GM19438 (cell line): Measurements from ENCODE around the gene FRK.
"Not testable (repeated sequence)": the region's sequence is repeated elsewhere in the genome, so short reads cannot be mapped to it uniquely, and the experiment has no call there.

ENCODE experiments used
- ATAC-seq: cut with Tn5 transposase; IDR thresholded peaks from one replicate; pipeline ENCODE4 v1.9.1; 2021; ENCODE audit warnings: low read depth; ENCODE audit not compliant: unreplicated experiment

FRK gene

DNA sequence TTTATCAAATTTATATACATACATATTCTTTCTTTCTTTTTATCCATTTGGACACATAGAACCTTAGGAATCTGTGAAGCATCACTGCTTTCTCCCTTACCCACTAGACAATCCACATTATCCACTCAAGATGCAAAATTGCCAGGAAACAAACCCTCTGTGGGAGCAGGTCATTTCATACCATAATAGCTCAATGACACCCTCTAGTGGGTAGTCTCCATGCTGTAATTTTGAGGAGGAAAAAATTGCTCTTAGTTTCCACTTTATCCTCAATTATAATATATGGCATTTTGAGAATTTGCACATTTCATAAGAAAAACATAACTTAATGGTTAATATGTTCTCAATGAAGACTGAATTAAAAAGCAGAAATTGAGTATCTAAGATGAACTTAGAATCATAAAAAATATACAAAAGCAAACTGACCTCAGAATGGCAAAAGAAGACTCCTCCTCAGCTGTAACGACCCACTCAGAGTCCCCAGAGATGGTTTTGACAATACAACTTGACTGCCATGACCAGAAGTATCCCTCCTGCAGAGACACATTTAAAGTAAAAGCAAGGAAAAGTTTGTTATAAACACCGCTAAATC lies 164.1 kb downstream of the FRK start:
- peak; percentile 43 for ATAC-seq

DNA sequence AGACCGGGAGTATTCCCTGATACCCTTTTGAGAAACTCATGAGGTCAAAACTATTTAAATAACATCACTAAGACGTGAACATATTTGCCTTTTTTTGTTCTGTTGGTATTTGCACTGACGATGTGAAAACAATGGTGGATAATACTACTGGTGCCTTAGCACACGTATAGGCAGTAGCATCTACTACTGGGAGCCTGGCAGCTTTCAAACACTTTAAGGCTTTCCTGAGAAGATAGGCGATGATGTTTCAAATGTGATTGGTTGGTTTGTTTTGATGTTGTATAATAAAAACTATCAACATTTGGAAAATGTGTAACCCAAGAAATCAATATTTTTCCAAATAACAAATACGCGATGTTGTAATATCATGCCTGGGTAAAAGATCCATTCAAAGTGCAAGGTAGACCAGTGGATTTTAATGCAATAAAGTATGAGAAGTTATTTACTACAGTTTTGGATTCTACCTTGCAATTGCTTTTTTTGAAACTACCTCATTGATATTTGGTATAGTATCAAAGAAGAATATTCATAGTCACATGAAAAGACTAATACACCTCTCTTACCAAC lies 166.2 kb downstream of the FRK start:
- ATAC-seq, result no peak

DNA sequence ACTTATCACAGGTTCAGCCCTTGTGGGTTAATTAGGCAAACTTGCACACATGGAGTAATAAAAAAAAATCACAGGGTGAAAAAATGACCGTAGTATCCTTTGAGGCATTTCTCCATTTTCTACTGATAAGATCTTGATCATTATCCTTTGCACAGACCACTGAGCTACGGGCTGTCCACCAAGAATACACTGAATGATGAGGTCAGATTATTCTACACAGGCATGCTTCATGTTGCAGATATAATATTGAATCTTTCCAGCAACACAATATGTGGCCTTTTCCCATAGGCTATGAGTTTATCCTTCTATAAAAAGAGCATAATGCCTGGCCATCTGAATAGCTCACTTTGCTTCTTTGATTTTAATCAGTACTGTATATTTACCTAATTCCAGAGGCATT lies 168.9 kb downstream of the FRK start:
- ATAC-seq, result no peak

DNA sequence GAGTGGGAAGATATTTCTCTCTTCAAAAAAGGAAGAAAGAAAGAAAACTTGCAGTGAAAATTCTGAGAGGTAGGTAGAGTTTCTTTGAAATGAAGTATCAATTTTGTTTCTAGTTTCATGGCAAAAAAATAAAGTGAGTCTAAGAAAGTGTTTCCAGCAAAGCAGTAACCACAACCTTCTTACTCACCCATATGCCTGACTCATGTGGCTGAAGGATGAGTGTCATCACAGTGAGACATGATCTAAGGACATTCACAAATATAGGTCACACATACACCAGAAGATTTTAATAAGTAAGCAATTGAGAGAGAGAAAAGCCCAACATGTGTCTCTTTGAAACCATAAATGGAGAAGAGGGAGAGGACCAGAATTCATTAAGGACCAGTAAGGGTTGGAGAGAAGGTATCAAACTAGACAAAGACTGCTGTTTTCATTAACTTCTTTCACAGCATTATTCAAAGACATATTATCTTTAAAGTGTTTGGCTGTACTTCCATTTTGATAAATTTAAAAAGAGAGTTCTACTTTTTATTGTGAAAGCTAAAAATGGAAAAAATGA lies 169.5 kb downstream of the FRK start:
- peak; percentile 92 for ATAC-seq

DNA sequence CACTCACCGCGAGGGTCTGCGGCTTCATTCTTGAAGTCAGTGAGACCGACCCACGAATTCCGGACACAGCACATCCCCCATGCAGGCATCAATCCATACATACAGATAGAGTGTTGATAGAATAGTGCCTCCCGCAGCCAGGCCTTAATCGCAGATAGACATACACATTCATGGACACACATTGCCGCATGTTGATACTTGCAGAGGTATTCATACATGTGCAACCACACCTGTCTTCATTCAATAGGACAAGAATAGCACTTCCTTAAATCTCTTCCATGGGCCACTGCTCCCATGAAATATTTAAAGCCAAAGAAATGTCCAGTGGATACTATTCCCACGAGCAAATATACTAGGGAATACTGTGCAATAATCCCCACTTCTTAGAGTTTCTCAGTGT lies 170.5 kb downstream of the FRK start:
- ATAC-seq, result no peak

DNA sequence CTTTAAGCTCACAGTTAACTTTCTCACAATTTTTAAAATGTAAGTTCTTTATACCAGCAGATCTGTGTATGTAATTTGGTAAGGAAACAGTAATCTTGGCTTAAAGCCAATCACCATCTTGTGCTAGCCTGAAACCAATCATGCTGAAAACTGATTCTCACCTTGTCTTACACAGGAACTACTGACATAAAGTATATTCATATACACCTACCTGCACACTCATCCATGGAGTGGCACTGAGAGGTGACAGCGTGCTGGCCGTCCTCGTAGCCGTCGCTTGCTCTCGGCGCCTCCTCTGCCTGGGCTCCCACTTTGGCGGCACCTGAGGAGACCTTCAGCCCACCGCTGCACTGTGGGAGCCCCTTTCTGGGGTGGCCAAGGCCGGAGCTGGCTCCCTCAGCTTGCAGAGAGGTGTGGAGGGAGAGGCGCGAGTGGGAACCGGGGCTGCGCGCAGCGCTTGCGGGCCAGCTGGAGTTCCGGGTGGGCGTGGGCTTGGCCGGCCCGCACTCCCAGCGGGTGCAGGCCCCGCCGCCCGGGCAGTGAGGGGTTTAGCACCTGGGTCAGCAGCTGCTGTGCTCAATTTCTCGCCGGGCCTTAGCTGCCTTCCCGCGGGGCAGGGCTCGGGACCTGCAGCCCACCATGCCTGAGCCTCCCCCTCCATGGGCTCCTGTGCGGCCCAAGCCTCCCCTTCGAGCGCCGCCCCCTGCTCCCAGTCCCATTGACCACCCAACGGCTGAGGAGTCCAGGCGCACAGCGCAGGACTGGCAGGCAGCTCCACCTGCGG lies 171.8 kb downstream of the FRK start:
- ATAC-seq, result not testable (repeated sequence)

DNA sequence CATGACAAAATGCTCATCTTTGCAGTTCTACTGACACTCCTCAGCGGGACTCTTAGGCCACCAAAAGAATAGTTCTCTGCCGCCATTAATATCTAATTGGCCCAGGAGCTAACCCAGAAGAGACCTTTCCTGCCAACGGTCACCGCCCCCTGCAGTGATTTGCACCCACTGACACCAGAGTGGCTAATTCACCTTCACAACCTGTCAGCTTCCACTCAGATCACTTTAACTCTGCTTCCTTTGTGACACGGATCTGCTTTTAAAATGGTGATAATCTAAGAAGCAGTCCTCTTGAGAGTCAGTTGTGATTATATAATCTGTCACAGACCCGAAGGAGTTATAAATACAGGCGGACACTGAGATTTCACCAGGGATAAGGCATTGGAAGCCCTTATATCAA lies 172.8 kb downstream of the FRK start:
- no peak for ATAC-seq

DNA sequence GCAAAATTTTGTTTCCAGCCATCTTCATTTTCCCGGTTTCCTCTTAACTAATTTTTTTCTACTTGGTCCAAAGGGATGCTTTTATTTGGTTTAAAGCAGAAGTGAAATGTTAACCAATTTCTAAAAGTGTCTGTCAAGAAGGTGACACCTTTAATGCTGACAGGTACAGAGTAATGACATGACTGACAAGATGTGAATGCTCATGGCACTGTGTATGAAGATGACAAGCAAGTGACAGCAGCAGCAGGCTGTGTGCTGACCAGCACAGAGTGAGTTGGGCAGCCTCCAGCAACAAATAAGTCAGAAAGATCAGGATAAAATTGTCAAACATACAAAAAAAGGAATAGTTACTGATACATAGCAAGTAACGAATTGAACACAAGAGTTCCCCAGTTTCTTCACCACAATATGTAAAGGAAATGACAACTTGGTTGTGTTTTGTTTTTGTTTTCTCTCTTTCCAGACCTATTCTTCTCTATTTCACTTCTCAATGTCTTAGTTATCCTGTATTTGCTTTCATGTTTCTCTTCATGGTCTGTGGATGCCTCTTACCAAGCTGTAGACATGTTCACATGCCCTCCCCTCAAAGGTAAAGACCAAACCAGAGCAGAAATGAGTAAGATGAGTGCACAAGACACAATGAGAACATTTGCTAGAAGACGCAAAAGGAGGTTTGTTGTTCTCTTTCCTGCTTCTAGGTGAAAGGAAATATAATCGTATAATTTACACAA lies 174.9 kb downstream of the FRK start:
- peak; percentile 51 for ATAC-seq

DNA sequence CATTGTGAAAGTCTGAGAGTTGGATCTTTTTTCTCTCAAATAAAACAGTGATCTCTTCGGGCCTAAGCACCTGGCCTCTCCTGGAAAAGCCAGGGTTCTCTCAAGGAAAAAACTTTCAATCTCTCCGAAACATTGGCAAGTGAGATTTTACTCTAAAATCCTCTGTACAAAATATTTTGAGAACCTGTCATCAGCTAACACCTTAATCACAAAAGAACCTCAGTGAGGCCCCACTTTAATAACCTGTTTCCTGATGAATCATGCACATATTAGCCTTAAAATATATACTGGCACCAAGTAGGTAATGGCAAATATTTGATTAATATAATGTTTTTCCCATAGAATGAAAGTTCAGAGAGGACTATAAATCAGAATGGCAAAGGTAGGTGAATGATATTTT lies 177.9 kb downstream of the FRK start:
- no peak for ATAC-seq

DNA sequence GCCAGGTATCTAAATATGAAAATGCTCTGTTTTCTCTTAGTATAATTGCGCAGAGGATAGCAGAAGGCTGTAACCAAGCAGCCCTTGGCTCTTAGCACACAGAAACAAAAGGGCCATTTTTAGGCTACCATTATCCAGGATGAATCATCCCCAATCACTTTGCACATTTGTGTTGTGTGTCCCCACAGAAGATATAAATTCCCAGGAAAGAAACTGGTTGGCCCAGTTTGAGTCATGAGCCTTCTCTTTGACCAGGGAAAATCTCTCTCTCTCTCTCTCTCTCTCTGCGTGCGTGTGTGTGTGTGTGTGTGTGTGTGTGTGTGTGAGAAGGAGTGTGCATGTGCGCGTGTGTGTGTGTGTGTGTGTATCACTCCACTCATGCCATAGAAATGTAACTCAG lies 178.5 kb downstream of the FRK start:
- no peak for ATAC-seq
